Astrocyte of the spinal cord (primary cell): ENCODE measurements around the gene CCHCR1.

Experiments
- DNase-seq: peaks from one replicate; pipeline ENCODE4 v3.0.0; 2011; ENCODE audit warnings: low read depth, low spot score
- H3K4me3 ChIP-seq: 2 replicates; pipeline ENCODE4 v1.5.1; 2011; ENCODE audit warnings: low read depth, mild to moderate bottlenecking, low read length, moderate library complexity
- in situ Hi-C: cut with HindIII; loops from 2 replicates; pipeline ENCODE4 v1.10.0; 2017; ENCODE audit warnings: low sequenced_read_pairs
- TF ChIP-seq, protein P1 (sequence below): IDR thresholded peaks from 2 replicates; pipeline ENCODE4 v1.5.1; 2012; ENCODE audit warnings: low read depth, mild to moderate bottlenecking, low read length, inconsistent platforms

CCHCR1 gene

DNA sequence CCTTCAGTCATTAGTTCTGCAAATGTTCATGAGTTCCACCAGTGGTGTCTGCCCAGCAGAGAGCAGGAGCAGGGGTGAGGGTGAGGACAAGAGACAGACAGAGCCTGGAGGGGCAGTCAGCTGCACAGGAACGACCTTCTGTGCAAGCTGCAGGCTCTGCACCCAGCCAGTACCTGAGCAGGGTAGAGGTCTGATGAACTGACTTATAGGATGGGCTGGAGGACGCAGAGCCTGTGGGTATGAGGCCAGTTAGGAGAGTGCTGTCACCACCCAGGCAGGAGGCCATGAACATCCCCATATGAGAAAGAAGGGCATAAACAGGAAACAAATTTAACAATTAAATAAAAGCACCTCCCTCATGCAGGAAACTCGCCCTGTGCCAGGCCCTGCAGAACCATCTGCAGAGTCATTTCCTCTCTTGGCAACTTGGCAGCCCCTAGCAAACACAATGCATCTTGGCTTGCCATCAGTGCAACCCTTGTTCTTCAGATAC, 63.2 kb downstream of the CCHCR1 start:
- in situ Hi-C loops: no loop called here
- TF ChIP-seq, protein P1, sequence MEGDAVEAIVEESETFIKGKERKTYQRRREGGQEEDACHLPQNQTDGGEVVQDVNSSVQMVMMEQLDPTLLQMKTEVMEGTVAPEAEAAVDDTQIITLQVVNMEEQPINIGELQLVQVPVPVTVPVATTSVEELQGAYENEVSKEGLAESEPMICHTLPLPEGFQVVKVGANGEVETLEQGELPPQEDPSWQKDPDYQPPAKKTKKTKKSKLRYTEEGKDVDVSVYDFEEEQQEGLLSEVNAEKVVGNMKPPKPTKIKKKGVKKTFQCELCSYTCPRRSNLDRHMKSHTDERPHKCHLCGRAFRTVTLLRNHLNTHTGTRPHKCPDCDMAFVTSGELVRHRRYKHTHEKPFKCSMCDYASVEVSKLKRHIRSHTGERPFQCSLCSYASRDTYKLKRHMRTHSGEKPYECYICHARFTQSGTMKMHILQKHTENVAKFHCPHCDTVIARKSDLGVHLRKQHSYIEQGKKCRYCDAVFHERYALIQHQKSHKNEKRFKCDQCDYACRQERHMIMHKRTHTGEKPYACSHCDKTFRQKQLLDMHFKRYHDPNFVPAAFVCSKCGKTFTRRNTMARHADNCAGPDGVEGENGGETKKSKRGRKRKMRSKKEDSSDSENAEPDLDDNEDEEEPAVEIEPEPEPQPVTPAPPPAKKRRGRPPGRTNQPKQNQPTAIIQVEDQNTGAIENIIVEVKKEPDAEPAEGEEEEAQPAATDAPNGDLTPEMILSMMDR: no peak
- DNase-seq: no peak
- H3K4me3 ChIP-seq: no peak overlapping the region

DNA sequence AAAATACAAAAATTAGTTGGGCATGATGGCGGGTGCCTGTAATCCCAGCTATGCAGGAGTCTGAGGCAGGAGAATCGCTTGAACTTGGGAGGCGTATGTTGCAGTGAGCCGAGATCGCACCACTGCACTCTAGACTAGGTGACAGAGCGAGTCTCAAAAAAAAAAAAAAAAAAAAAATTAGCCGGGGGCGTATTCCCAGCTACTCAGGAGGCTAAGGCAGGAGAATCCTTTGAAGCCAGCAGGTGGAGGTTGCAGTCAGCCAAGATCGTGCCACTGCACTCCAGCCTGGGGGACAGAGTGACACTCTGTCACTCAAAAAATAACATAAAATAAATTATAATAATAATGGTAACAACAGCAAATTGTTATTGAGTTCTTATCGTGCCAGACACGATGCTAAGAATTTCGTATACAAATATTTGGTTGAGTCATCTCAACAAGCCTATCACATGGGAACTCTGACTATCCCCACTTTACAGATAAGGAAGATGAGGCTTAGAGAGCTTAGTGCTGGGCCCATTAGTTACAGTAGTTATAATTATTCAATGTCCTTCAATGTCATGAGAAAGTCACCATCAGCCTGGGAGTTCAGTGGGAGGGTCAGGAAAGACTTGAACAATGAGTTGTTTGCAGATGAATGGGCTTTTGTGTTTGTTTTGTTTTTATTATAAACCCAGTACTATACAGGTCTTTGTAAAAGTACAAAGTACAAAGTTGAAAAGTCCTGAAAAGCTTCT, 64.7 kb downstream of the CCHCR1 start:
- H3K4me3 ChIP-seq: no peak overlapping the region
- no peak for DNase-seq
- in situ Hi-C loops: no loop called here
- TF ChIP-seq, protein P1: no peak
